Panc1 (cell line): ENCODE results near the gene GCN1. TPM values are rescaled to one million over a fixed set of nuclear protein-coding genes. Genes with fewer than 3 reads are reported as not detected.

Experiments used
- ATAC-seq: fragments of 200-7000 bp; cut with Tn5 transposase; 2 replicates; pipeline ENCODE4 v1.9.1; 2020; ENCODE audit warnings: mild to moderate bottlenecking, moderate library complexity
- BruUV-seq: library from RNA; stranded (reverse); fragments of 400-500 nt; replicated peaks from 2 replicates; lab custom pipeline; 2021; lab: Mats Ljungman, UMichigan
- CTCF ChIA-PET: fragments of 300-600 bp; sonication (Branson Sonifier 250); formaldehyde crosslinking; loops from one replicate; lab custom pipeline; 2022; ENCODE audit warnings: antibody characterized with exemption; lab: Charles Lee
- POLR2A ChIA-PET: fragments of 300-600 bp; sonication (Branson Sonifier 250); formaldehyde crosslinking; loops from one replicate; lab custom pipeline; 2022; ENCODE audit warnings: antibody characterized with exemption; lab: Charles Lee
- DNase-seq: peaks from one replicate; pipeline ENCODE4 v3.0.0-alpha.2; 2010; ENCODE audit warnings: low read depth, low spot score
- H3K27ac ChIP-seq: 2 replicates; pipeline ENCODE4 v1.5.1; 2011; ENCODE audit warnings: mild to moderate bottlenecking, low read length, inconsistent platforms
- H3K27me3 ChIP-seq: fragments of 200-500 bp; sonication (Bioruptor generic); 2 replicates; pipeline ENCODE4 v1.6.0; 2014; ENCODE audit warnings: low read length, inconsistent platforms; ENCODE audit not compliant: control insufficient read depth, insufficient read depth
- H3K36me3 ChIP-seq: fragments of 200-500 bp; sonication (Bioruptor generic); 2 replicates; pipeline ENCODE4 v1.5.1; 2014; ENCODE audit warnings: inconsistent platforms, mild to moderate bottlenecking, low read length, moderate library complexity; ENCODE audit not compliant: control insufficient read depth, insufficient read depth
- H3K4me1 ChIP-seq: 2 replicates; pipeline ENCODE4 v1.5.1; 2011; ENCODE audit warnings: inconsistent platforms, mild to moderate bottlenecking, low read length, moderate library complexity; ENCODE audit not compliant: control insufficient read depth, insufficient read depth
- H3K4me3 ChIP-seq, 2 experiments: 2 replicates each; pipeline ENCODE4 v1.5.1; 2011 to 2012; ENCODE audit warnings: low read depth in 2 of 2, low read length in 2 of 2, mild to moderate bottlenecking in 2 of 2, inconsistent platforms in 1 of 2, moderate library complexity in 1 of 2
- H3K9me3 ChIP-seq: fragments of 200-500 bp; sonication (Bioruptor generic); 2 replicates; pipeline ENCODE4 v1.5.1; 2014; ENCODE audit warnings: low read depth, mild to moderate bottlenecking, inconsistent platforms, low read length, moderate library complexity; ENCODE audit not compliant: control insufficient read depth, insufficient read depth
- POLR2AphosphoS5 ChIP-seq: IDR thresholded peaks from 2 replicates; pipeline ENCODE4 v1.6.1; 2012; ENCODE audit warnings: mild to moderate bottlenecking, low read depth, low read length, moderate library complexity
- REST ChIP-seq, 2 experiments: IDR thresholded peaks; 2 replicates each; pipeline ENCODE4 v1.6.1; 2011 to 2012; ENCODE audit warnings: low read depth in 2 of 2, control low read depth in 1 of 2, low read length in 1 of 2, mild to moderate bottlenecking in 1 of 2, moderate library complexity in 1 of 2; ENCODE audit not compliant: insufficient read depth in 1 of 2
- SIN3A ChIP-seq: IDR thresholded peaks from 2 replicates; pipeline ENCODE4 v1.6.1; 2012; ENCODE audit warnings: low read depth, mild to moderate bottlenecking, low read length, moderate library complexity, borderline replicate concordance; ENCODE audit not compliant: insufficient read depth
- TCF7L2 ChIP-seq: IDR thresholded peaks from 2 replicates; pipeline ENCODE4 v1.6.1; 2011; ENCODE audit warnings: mild to moderate bottlenecking, low read depth, low read length, inconsistent platforms
- in situ Hi-C: cut with HindIII; loops from 2 replicates; pipeline ENCODE4 v1.10.0; 2016; ENCODE audit warnings: low sequenced_read_pairs, low pct_unique_long_range_greater_than_20kb
- intact Hi-C: fragments of 100-400 bp; cut with micrococcal nuclease; formaldehyde crosslinking; loops from one replicate; pipeline ENCODE4 v1.10.0; 2022; ENCODE audit not compliant: unreplicated experiment
- total RNA-seq: library from RNA; stranded (reverse); gene quantifications from one replicate; pipeline ENCODE4 v1.2.1, GENCODE V29; 2021; ENCODE audit not compliant: unreplicated experiment
- TF ChIP-seq, protein P1 (sequence below): fragments of 450-650 bp; IDR thresholded peaks from 2 replicates; pipeline ENCODE4 v1.5.1; 2017; ENCODE audit warnings: mild to moderate bottlenecking

Gene GCN1
- total RNA-seq, 1 experiment from 2014 or later = 175 TPM

- intact Hi-C loops (no loop called here), in situ Hi-C loops (no loop called here)
- DNase-seq = no peak
- H3K9me3 ChIP-seq = no peaks in the 10 kb centered on the region
- peak overlapping the region; percentile 87 for H3K27ac ChIP-seq
- CTCF ChIA-PET = interaction anchor here (0.5 to 1.4 kb wide), 3 partner anchors 10 to 95 kb away, joined by 3 to 5 read pairs (median 4); no protein-coding TSS in a partner anchor
- BruUV-seq = no TSS peak
- TF ChIP-seq, protein P1, sequence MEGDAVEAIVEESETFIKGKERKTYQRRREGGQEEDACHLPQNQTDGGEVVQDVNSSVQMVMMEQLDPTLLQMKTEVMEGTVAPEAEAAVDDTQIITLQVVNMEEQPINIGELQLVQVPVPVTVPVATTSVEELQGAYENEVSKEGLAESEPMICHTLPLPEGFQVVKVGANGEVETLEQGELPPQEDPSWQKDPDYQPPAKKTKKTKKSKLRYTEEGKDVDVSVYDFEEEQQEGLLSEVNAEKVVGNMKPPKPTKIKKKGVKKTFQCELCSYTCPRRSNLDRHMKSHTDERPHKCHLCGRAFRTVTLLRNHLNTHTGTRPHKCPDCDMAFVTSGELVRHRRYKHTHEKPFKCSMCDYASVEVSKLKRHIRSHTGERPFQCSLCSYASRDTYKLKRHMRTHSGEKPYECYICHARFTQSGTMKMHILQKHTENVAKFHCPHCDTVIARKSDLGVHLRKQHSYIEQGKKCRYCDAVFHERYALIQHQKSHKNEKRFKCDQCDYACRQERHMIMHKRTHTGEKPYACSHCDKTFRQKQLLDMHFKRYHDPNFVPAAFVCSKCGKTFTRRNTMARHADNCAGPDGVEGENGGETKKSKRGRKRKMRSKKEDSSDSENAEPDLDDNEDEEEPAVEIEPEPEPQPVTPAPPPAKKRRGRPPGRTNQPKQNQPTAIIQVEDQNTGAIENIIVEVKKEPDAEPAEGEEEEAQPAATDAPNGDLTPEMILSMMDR = no peak
- TF ChIP-seq REST (IDR thresholded peaks at IDR 0.05; ENCODE audit: insufficient read depth in 1 of 2, low read depth in 2 of 2, low read length in 1 of 2) = no peak
- TF ChIP-seq TCF7L2 = no peak
- no peak for TF ChIP-seq SIN3A
- TF ChIP-seq POLR2AphosphoS5 = no peak
- ATAC-seq = no peak
- H3K36me3 ChIP-seq = no peaks in the 10 kb centered on the region
- no peaks in the 10 kb centered on the region for H3K27me3 ChIP-seq
- POLR2A ChIA-PET = interaction anchor here (0.5 to 0.7 kb wide), 4 partner anchors 9 to 53 kb away, joined by 3 to 12 read pairs (median 4); partner anchors contain the start of genes PXN, RNU4-1 and RPLP0
- H3K4me1 ChIP-seq = peaks cover 94% of the 10 kb centered on the region
- H3K4me3 ChIP-seq = no peak overlapping the region
These were observed 45.4 kb upstream of the GCN1 start for GRCh38 chr12:120239776-120240494.

- in situ Hi-C loops (no loop called here), intact Hi-C loops (no loop called here)
- Histone ChIP-seq H3K9me3 (no peaks in the 10 kb centered on the region), H3K4me3 (no peak overlapping the region), H3K27me3 (no peaks in the 10 kb centered on the region), H3K36me3 (no peaks in the 10 kb centered on the region), H3K27ac (peak overlapping the region; percentile 100), H3K4me1 (peaks cover 96% of the 10 kb centered on the region)
- no TSS peak for BruUV-seq
- ChIA-PET POLR2A (interaction anchor here (0.5 to 0.7 kb wide), 4 partner anchors 27 to 1397 kb away, joined by 3 to 12 read pairs (median 8); partner anchors contain the start of genes PXN, RNU4-1 and RPLP0), CTCF (interaction anchor here (0.5 to 1.4 kb wide), 4 partner anchors 9 to 96 kb away, joined by 3 to 6 read pairs (median 4); no protein-coding TSS in a partner anchor)
- DNase-seq (no peak), ATAC-seq (no peak)
- TF ChIP-seq SIN3A (no peak), TCF7L2 (no peak), POLR2AphosphoS5 (no peak), REST (IDR thresholded peaks at IDR 0.05; ENCODE audit: insufficient read depth in 1 of 2, low read depth in 2 of 2, low read length in 1 of 2) (no peak)
- TF ChIP-seq, protein P1 = no peak
These were observed 44.4 kb upstream of the GCN1 start for GRCh38 chr12:120238839-120239445.
